ENCODE results near the gene CDK11A. TPM values are rescaled to one million over a fixed set of nuclear protein-coding genes. Genes with fewer than 3 reads are reported as not detected.

The CDK11A gene
- total RNA-seq, 1 donor from 2014 or later, result 10.3 TPM

GRCh38 chr1:1684031-1684681, 40.0 kb downstream of the CDK11A start:
- no peak for TF ChIP-seq CTCF (conservative IDR thresholded peaks at IDR 0.05; ENCODE audit: low read depth, low read length)
- H3K4me3 ChIP-seq (ENCODE audit: low read depth, low read length), result no peak overlapping the region
- DNase-seq (ENCODE audit: low read depth), result no peak

DNA sequence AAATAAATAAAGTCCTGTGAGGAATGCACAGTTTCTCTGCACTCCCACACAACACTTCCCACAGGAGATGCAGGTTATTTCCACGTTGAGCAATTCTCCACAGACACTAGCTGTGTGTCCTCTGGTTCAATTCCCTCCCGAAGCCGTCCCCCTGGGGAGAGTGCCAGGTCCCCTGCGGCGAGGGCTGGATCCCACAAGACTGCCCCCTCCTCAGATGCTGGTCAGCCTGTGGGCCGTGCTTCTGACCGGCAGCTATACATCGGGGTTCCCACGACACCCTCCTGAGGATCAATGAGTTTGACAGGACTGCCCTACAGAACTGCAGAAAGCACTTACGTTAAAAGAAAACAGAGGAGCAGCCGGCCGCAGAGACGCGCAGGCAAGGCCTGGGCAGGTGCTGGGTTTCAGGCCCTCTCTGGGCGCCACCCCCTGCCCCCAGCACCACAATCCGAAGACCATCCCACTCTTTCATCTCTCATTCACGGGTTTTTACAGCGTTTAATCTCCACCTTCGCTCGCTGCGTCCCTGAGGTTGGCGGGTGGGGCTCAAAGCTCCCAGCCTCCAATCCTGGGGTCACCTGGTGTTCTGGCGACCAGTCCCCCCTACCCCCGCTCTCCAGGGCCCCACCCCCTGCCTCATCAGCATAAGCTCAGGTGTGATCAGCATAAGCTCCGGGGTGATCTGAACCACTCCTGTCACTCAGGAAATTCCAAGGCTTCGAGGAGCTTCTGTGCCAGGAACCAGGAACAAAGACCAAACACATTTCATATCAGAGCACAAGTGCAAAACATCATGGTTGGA, 40.9 kb downstream of the CDK11A start:
- DNase-seq (ENCODE audit: low read depth), result no peak
- H3K4me3 ChIP-seq (ENCODE audit: low read depth, low read length), result no peak overlapping the region
- TF ChIP-seq CTCF (conservative IDR thresholded peaks at IDR 0.05; ENCODE audit: low read depth, low read length), result no peak

DNA sequence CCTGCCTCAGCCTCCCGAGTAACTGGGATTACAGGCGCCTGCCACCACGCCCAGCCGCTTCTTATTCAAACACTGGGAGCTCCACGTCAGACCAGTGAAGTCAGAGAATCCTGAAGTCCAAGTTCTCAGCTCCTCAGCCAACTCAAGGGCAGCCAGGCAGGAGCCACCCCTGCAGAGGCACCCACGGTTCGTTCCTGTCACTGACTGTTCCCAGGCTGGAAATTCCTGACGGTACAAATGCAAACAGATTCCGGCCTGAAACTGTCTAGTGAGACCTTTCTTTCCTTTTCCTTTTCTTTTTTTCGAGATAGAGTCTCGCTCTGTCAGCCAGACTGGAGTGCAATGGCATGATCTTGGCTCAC, 43.3 kb downstream of the CDK11A start:
- H3K4me3 ChIP-seq (ENCODE audit: low read depth, low read length), result no peak overlapping the region
- TF ChIP-seq CTCF (conservative IDR thresholded peaks at IDR 0.05; ENCODE audit: low read depth, low read length), result no peak
- no peak for DNase-seq (ENCODE audit: low read depth)

- no peak overlapping the region for H3K4me3 ChIP-seq (ENCODE audit: low read depth, low read length)
- TF ChIP-seq CTCF (conservative IDR thresholded peaks at IDR 0.05; ENCODE audit: low read depth, low read length), result no peak
- DNase-seq (ENCODE audit: low read depth), result no peak
Measured at GRCh38 chr1:1680031-1680911, 43.9 kb downstream of the CDK11A start.

- TF ChIP-seq CTCF (conservative IDR thresholded peaks at IDR 0.05; ENCODE audit: low read depth, low read length), result peak; percentile 56
- no peak for DNase-seq (ENCODE audit: low read depth)
- no peak overlapping the region for H3K4me3 ChIP-seq (ENCODE audit: low read depth, low read length)
Measured at GRCh38 chr1:1678581-1679380, 45.4 kb downstream of the CDK11A start.

Measured in epithelial cell of proximal tubule (primary cell).